Activated CD4-positive, alpha-beta T cell treated with anti-CD3 and anti-CD28 coated beads, Interleukin-2, amount 50 U/mL, for 1 hour (primary cell): ENCODE measurements around the gene UBE2D2.
A peak's percentile ranks its signal among the peaks of the same experiment; 100 is the strongest.
"Not testable (repeated sequence)": the region's sequence is repeated elsewhere in the genome, so short reads cannot be mapped to it uniquely, and the experiment has no call there.

Source experiments
- DNase-seq: peaks from one replicate; pipeline ENCODE4 v3.0.0-alpha.2; 2020

Gene UBE2D2

DNA sequence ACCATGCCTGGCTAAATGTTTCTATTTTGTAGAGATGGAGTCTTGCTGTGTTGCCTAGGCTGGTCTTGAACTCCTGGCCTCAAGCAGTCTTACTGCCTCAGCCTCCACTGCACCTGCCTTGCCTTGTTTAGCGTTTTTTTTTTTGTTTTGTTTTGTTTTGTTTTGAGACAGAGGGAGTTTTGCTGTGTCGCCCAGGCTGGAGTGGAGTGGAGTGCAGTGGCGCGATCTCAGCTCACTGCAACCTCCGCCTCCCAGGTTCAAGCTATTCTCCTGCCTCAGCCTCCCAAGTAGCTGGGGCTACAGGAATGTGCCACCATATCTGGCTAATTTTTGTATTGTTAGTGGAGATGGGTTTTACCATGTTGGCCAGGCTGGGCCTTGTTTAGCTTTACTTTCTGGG, 27.0 kb downstream of the UBE2D2 start:
- not testable (repeated sequence) for DNase-seq

DNA sequence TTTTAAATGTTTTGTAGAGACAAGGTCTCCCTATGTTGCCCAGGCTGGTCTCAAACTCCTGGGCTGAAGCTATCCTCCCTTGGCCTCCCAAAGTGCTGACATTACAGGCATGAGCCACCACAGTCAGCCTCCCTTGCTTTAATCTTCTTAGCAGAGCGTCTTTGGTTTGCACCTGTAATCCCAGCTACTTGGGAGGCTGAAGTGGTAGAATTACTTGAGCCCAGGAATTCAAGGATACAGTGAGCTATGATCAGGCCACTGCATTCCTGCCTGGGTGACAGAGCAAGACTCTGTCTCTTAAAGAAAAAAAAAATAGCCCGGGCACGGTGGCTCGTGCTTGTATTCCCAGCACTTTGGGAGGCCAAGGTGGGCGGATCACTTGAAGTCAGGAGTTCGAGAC, 27.8 kb downstream of the UBE2D2 start:
- no peak for DNase-seq

DNA sequence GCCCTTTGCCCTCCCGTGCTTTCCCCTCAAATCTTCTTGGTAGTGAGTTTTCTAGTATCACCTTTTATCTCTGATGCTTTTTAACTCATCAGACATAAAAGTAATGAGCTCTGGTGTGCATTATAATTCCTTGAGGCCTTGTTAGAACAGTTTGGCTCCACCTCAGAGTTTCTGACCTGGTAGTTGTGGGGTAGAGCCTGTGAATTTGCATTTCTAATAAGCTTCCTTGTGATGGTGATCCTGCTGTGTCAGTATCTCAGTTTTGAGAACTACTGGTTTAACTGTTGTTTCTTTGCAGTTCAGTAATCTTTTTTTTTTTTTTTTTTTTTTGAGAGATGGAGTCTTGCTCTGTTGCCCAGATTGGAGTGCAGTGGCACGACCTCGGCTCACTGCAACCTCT, 31.1 kb downstream of the UBE2D2 start:
- DNase-seq, result no peak

DNA sequence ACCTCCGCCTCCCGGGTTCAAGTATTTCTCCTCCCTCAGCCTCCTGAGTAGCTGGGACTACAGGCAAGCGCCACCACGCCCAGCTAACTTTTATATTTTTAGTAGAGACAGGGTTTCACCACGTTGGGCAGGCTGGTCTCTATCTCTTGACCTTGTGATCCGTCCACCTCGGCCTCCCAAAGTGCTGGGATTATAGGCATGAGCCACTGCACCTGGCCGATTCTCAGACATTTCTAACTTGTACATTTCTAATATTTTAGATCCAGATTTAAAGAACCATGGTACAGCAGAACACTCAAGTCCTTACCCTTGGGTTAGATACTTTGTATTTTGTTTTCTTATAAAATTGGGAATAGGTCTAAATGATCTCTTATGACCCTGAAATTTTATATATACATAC, 31.9 kb downstream of the UBE2D2 start:
- DNase-seq, result not testable (repeated sequence)

DNA sequence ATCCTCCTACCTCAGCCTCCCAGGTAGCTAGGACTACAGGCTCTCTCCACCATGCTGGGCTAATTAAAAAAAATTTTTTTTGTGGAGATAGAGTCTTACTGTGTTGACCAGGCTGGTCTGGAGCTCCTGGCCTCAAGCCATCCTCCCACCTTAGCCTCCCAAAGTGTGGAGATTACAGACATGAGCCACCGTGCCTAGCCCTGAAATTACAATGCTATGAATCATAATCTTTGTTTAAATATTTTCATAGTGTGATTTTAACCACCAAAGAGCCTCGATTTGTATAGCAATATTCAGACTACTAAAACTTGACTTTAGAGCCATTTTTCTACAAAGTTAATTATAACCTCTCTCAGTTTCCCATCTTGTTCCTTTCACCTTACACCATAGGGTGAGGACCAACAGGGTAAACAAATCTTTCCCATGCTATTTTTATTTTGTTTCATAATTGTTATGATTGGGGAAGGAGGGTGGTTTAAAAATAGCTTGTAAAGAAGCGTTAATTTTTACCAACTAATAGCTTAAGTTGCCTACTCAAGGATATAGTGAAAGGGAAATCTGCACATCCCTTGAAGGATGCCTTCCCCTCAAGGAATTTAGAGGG, 32.7 kb downstream of the UBE2D2 start:
- DNase-seq, result no peak

DNA sequence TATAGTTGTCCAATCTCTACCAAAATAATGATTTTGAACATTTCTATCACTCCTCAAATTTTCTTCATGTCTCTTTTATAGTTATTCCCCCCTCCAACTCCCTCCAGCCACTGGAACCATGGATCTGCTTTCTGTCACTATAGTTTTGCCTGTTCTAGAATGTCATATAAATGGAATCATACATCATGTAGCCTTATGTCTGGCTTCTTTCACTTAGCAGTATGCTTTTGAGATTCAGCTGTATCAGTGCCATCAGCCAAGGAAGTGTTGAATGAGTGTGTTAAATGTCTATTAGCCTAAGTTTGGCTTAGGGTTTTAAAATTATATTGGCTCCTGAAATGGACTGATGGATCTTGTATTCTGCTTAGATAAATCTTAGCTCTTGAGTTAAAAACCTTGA, 36.0 kb downstream of the UBE2D2 start:
- no peak for DNase-seq

DNA sequence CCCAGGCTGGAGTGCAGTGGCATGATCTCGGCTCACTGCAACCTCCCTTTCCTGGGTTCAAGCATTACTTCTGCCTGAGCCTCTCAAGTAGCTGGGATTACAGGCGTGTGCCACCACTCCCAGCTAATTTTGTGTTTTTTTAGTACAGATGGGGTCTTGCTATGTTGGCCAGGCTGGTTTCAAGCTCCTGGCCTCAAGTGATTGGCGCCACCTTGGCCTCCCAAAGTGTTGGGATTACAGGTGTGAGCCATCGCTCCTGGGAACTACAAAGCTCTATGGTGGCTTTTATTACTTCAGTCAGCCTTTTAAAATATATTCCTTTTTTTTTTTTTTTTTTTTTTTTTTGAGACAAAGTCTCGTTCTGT, 37.4 kb downstream of the UBE2D2 start:
- not testable (repeated sequence) for DNase-seq

DNA sequence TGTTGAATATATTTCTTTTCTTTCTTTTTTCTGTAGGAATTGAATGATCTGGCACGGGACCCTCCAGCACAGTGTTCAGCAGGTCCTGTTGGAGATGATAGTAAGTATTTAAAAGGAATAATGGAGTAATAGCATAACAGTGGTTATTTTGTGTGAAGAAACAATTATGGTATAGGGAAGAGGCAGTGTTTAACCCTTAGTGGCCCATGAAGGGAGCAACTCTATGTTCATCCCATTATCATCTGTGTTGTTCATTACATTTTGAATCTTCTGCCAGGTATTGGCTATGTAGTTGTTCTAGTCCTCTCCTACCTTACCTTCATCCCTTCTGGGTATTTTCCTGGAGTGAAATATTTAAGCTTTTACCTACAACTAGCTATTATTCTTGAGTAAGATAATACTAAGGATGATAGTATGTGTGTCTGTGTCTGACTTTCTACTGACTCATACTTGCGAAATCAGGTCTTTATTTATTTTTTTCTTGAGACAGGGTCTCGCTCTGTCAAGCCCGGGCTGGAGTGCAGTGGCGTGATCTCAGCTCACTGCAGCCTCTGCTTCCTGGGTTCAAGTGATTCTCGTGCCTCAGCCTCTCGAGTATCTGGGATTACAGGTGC, 39.3 kb downstream of the UBE2D2 start:
- no peak for DNase-seq

DNA sequence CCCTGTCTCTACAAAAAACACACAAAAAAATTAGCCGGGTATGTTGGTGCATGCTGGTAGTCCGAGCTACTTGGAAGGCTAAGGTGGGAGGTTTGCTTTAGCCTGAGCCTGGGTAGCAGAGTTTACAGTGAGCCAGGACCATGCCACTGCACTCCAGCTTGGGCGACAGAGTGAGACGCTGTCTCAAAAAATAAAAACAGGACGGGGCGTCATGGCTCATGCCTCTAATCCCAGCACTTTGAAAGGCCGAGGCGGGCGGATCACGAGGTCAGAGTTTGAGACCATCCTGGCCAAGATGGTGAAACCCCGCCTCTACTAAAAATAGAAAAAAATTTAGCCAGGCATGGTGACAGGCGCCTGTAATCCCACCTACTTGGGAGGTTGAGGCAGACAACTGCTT, 40.3 kb downstream of the UBE2D2 start:
- no peak for DNase-seq

DNA sequence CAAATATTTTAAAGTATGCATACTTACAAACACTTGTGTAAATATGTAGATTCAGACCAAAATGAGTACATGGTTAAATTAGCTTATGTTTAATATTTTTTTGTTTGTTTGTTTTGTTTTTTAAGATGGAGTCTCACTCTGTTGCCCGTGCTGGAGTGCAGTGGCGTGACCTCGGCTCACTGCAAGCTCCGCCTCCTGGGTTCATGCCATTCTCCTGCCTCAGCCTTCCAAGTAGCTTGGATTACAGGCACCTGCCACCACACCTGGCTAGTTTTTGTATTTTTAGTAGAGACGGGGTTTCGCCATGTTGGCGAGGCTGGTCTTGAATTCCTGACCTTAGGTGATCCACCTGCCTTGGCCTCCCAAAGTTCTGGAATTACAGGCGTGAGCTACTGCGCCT, 40.8 kb downstream of the UBE2D2 start:
- not testable (repeated sequence) for DNase-seq

DNA sequence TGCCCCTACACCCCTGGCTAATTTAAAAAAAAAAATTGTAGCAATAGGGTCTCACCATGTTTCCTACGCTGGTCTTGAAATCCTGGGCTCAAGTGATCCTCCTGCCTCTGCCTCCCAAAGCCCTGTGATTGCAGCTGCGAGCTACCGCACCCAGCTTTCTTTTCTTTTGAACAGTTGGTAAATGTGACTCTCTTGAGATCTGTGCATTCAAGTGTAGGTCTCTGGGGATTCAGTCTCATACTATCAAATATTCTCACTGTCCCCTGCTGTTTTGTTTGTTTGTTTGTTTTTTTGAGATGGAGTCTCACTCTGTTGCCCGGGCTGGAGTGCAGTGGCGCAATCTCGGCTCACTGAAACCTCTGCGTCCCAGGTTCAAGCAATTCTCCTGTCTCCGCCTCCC, 44.7 kb downstream of the UBE2D2 start:
- DNase-seq, result no peak

DNA sequence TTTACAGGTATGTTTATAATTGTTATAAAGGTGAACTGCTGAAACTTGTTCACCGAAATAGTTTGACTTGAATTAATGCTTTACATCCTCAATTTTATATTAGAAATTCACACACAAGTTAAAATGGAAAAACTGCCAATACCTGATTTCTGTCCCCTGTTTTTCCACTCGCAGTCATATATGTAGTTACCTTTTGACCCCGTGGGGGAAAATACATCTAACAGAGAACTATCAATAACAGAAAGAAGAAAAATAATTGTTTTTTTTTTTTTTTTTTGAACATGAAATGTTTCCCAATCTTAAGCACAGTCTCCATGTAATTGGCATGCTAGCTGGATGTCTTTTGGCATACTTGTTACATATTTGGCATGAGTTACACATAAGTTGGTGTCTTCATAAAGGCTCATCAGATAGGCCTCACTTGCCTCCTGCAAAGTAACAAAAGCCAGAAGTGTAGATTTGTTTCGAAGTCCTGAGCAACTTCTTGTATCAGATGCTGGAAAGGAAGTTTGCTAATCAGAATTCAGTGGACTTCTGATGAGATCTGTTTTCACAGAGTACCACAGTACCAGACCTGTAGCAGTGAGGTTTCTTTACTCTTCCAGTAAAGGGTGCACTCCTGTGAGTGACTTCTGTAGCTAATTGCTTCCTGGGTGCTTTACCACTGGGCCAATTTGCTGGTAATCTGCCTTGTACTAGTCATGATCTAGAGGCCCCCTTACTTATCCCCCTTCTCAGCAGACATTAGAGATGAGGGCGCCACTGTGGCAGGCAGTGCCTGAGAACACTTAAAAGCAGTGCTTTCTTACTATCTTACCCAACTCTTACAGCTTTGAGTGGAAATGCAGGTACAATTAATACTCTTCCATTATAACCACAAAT, 50.8 kb downstream of the UBE2D2 start:
- DNase-seq, result no peak

DNA sequence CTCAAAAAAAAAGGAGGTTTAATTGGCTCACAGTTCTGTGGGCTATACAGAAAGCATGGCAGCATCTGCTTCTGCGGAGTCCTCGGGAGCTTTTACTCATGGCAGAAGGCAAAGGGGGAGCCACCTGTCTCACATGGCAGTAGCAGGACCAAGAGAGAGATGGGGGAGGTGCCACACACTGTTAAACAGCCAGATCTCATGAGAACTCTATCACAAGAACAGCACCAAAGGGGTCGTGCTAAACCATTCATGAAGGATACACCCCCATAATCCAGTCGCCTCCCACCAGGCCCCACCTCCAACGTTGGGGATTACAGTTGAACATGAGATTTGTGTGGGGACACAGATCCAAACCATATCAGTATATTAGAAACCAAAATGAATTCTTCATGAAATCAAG, 58.7 kb downstream of the UBE2D2 start:
- no peak for DNase-seq

DNA sequence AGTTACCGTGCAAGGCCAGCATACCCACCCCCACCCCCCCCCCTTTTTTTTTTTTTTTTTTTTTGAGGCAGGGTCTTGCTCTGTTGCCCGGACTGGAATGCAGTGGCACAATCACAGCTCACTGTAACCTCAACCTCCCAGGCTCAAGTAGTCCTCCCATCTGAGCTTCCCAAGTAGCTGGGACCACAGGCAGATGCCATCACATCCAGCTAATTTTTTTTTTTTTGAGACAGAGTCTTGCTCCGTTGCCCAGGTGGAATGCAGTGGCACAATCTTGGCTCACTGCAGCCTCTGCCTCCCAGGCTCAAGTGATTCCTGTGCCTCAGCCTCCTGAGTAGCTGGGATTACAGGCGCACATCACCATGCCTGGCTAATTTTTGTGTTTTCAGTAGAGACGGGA, 64.3 kb downstream of the UBE2D2 start:
- DNase-seq, result not testable (repeated sequence)

DNA sequence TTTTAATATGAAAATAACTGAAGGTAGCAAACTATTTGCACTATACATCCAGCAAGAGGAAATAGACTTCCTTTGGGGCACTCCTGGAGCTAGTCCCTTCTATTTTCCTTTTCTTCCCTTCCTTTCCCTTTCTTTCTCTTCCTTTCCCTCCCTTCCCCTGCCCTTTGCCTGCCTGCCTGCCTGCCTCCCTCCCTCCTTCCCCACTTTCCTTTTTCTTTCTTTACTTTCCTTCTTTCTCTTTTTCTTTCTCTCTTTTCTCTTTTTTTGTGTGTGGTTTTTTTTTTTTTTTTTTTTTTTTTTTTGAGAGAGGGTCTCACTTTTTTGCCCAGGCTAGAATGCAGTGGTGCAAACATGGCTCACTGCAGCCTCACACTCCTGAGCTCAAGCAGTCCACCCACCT, 69.7 kb downstream of the UBE2D2 start:
- DNase-seq, result no peak

DNA sequence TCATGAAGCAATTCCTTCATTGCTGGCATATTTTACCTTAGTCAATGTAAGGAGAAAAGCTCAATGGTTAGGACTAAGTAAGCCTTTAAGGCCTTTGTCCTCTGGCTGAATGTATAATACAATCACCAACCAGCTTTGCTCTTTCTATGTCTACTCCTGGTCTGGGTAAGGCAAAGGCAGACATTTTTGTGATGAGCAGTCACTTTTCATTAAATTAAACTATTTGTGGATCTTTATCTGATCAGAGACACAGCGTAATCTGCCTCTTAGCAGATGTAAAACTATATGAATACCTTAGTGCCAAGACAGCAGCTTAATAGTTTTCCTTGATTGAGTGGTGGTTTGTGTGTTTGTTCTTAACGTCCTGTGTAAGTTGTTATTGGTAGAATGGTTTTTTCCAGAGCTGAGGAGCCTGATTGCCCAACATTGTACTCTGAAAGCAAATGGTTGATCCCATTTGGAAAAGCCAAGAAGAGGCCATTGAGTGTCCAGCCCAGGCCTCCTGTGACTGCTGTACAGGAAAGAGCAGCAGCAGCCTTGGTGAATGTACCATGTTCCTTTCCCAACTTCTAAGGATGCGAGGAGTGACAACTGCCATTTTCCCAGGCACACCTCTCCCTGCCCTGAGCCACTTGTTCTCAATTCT, 70.5 kb downstream of the UBE2D2 start:
- no peak for DNase-seq

DNA sequence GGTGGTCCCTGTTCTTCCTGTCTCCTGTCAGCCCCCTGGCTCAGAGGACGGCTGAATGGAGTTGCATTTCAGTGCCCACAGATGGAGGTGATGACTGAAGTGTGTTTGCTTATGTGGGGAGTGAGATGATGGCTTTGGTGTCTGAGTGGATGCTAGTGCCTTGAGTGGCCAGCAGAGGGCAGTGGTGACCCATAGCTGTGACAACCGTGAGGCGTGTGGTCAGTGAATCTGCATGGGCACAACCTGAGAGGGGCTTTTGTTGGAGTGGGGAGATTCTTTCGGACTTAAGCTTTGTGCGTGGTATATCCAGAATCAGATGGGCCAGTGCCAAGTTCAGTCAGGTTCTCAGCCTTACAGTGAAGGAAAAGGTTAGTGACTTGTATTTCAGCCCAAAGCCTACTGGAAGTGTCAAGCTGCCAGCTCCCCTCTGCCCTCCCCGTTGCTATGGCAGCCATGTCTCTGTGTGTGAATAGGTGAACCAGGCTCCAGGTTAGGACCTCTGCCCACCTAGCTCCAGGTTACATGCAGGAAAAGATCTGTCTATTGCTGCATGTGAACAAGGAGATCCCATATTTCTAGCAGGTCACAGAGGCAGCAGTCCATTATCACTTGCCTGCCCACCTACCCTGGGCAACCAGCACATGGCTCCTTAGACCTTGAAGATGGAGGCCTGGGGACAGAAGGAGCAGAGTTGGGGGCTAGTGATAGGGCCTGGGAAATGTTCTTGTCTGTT, 72.3 kb downstream of the UBE2D2 start:
- peak; percentile 65 for DNase-seq

DNA sequence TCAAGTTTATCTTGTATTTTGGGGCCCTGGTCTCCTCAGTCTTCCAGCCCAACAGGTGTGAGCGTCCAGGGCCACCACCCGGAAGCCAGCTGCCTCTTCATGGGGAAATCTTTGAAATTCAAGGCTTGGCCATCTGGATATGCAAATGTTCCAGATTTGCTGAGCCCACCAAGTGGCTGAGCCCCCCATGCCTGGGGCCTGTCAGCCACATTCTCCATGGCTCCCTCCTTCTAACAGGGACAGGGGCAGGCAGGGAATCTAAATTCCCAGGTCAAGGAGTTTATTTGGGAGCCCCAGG, 72.8 kb downstream of the UBE2D2 start:
- DNase-seq, result no peak

DNA sequence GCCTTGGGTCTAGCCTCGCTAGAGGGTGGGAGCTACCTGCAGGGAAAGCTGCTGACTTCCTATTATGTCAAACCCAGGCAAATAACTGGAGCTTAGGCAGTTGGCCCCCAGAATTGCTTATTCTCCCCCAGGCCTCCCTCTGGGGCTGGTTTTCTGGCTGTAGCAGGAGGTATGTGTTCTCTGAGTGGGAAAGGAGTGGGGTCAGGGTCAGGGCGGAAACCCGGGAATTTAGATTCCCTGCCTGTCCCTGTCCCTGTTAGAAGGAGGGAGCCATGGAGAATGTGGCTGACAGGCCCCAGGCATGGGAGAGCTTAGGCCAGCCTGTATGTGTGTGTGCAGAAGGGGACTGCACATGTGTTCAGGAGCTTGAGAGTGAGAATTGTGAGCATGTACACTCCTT, 73.4 kb downstream of the UBE2D2 start:
- DNase-seq, result no peak

DNA sequence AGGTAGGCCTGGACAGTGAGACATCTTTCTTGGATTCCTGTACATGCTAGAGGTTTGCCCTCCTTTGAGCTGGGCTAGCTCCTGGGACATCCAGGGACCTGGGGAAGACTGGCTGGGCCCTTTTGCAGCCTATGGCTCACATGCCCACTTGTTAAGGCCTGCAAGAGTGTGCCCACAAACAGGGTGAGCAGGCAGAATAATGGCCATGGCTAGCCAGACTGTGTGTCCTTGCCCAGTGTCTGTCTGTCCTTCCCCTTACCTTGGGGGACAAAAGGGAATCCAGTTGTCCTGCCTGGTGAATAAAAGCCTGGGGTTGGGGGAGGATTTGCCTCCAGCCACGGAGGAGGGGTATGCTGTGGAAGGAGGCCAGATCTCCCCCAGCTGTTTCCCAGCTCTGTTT, 74.1 kb downstream of the UBE2D2 start:
- no peak for DNase-seq

DNA sequence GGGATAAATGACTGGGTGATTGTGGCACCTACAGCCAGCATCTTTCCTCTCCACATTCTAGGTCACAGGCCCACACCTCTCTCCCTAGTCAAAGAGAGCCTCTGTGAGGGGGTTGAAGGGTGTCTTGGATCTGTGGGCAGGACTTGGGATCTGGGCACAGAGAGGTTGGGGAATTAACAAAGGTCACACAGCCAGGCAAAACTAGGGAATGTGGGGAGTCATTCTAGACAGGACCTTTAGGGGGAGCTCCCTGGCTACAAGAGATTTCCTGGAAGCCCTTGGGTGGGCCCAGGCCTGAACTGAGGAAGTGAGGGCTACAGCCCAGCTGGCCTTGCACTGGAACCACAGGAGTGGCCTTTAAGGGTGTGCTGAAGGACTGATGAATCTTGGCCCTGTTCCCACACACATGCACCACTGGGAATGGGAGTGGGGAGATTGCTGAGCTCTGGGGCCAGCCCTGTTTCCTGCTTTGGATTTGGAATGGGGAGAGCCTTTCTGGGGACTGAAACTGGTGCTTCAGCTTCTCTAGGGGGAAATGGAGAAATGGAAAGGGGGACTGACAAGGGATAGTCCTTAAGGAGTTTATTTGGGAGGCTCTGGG, 74.6 kb downstream of the UBE2D2 start:
- DNase-seq, result no peak

DNA sequence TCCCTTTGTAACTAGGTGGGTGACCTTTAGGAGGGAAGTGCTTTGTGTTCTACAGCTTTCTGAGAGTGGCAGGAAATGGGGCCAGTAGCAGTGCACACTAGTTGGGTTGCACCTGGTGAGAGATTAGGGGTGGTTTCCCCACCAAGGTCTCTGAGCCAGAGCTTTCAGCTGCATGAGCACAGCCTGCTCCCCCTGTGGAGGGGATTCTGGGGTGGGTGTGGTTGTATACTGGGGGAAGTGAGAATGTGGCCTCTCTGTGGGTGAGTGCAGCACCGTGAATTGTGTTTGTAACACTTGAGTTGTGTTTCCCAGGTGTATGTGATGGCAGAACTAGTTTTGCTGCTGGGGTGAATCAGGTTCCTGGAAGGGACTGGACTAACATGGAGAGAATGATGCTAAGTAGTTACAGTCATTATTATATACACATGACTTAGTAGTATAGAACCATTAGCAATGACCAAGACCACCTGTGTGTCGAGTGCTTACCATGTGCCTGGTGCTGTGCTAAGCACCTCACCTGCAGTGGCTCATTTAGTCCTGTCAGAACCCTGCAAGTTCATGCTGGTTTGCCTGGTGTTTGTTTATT, 75.2 kb downstream of the UBE2D2 start:
- peak; percentile 48 for DNase-seq
